Urothelium cell line (cell line): ENCODE measurements around the gene SLC25A18.
"Not testable (repeated sequence)": the region's sequence is repeated elsewhere in the genome, so short reads cannot be mapped to it uniquely, and the experiment has no call there.

Experiments
- DNase-seq: peaks from one replicate; pipeline ENCODE4 v3.0.0; 2011; ENCODE audit warnings: low spot score, mixed read lengths
- FAIRE-seq: peaks from 2 replicates; lab custom pipeline; 2011; peaks lifted over from hg19 to GRCh38; lab: Jason Lieb, UNC

Gene SLC25A18

GRCh38 chr22:17603668-17604067, 40.4 kb downstream of the SLC25A18 start:
- no peak for DNase-seq
- FAIRE-seq = no peak

- DNase-seq = no peak
- FAIRE-seq = no peak
Observed at GRCh38 chr22:17606496-17606895, 43.2 kb downstream of the SLC25A18 start.

DNA sequence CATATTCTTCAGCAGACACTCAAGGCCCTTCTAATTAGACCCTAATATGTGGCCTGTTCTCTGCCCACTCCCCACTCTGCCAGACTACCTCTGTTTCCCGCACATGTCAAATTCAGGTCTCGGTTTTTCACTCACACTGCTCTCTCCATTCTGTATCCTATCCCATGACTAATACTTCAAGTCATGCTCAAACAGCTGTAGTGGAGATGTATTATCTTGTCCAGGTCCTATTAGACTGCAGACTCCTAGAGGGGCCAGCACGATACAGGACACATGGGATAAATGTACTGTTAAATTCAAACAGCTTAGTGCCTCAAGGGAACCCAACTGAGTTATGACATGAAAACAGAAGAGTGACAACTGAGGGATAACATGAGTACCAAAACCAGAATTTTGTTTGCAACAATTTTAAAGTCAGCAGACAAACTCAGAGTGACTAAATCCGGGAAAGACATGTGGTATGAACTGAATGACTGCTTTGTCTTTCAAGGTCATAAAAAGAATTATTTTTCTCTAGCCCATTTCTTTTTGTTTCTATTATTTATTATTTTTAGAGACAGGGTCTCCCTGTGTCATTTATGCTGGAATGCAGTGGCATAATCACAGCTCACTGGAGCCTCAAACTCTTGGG, 44.7 kb downstream of the SLC25A18 start:
- DNase-seq (no peak), FAIRE-seq (no peak)

DNA sequence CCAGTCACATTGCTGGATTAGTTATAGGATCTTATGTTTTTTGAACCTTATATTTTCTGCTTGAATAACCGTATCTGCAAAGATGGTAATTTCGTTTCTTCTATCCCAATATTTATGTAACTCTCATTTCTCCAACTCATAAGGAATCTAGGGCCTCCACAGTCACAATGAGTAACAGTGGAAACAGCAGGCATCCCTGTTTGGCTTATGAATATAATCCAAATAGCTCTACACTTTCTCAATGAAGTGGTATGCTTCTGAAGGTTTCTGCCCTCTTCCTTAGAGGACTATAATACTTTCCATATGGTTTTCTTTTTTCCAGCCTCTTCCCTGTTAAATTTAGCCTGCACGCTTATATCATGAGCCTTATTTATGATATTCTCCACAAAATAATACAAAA, 48.8 kb downstream of the SLC25A18 start:
- DNase-seq = no peak
- FAIRE-seq = no peak

DNA sequence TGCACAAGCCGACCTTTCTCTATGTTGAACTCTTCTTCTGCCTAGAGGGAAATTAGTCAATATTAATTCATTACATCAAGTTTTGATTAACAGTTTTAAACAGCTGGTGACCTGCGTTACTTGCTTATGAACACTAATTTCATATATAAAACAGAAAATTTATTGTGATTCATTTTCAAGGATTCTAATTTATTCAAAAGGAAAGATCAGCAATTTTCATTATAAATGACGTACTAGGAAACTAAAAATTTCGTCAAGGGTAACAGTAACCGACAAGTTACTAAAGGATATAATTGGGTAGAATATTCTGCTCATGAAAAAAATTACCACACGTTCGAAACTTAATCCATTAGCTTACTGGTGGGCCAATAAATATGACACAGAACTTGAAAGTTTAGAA, 50.0 kb downstream of the SLC25A18 start:
- DNase-seq (no peak), FAIRE-seq (no peak)

GRCh38 chr22:17627961-17628405, 64.7 kb downstream of the SLC25A18 start:
- DNase-seq (no peak), FAIRE-seq (no peak)

- FAIRE-seq (no peak), DNase-seq (peak; percentile 95)
Observed at GRCh38 chr22:17628406-17629172, 65.3 kb downstream of the SLC25A18 start, which contains the start of gene ATP6V1E1. Gene ATP6V1E1 (minus strand): TSS chr22:17628749. CDS start chr22:17628635, 114 bp downstream.

DNA sequence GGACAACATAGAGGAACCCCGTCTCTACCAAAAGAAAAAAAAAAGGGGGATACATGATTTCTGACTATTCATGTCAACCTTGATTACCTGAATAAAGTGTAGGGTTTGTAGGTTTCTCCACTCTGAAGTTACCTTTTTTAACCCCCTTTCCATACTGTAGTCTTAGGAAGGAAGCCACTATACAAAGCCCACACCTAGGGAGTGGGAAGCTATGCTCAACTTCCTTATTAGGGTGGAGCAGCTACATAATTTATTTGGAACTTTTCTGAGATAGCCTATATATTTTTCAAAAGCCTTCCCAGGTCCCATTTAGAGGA, 65.8 kb downstream of the SLC25A18 start:
- DNase-seq (no peak), FAIRE-seq (no peak)

DNA sequence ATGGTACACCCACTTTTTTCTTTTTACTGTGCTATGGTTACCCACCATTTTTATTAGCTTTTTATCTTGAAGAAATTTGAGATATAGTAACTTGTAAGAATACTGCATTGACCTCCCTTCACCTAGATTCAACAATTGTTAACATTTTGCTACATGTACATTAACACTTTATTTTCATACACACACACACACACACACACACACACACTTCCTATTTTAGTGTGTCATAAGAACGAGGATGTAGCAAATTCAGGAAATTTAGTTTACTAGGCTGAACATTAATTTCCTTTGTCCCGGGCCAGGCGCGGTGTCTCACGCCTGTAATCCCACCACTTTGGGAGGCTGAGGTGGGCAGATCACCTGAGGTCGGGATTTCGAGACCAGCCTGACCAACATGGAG, 66.3 kb downstream of the SLC25A18 start:
- DNase-seq (no peak), FAIRE-seq (no peak)

GRCh38 chr22:17631076-17631565, 67.8 kb downstream of the SLC25A18 start:
- no peak for FAIRE-seq
- DNase-seq = no peak

- FAIRE-seq = no peak
- DNase-seq = peak; percentile 69
Observed at GRCh38 chr22:17633217-17633997, 70.1 kb downstream of the SLC25A18 start.

- FAIRE-seq (no peak), DNase-seq (no peak)
Observed at GRCh38 chr22:17633998-17634323, 70.7 kb downstream of the SLC25A18 start.

- DNase-seq (no peak), FAIRE-seq (no peak)
Observed at GRCh38 chr22:17634696-17635095, 71.4 kb downstream of the SLC25A18 start.

DNA sequence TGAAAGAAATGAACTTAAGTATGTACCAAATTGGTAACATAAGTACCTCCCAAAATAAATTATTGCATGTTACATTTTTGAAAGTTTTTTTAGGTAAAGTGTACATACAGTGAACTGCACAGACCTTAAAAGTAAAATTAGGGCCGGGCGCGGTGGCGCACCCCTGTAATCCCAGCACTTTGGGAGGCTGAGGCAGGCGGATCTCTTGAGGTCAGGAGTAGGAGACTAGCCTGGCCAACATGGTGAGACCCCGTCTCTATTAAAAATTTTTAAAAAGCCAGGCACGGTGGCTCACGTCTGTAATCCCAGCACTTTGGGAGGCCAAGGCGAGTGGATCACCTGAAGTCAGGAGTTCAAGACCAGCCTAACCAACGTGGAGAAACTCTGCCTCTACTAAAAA, 73.6 kb downstream of the SLC25A18 start:
- not testable (repeated sequence) for DNase-seq, FAIRE-seq

DNA sequence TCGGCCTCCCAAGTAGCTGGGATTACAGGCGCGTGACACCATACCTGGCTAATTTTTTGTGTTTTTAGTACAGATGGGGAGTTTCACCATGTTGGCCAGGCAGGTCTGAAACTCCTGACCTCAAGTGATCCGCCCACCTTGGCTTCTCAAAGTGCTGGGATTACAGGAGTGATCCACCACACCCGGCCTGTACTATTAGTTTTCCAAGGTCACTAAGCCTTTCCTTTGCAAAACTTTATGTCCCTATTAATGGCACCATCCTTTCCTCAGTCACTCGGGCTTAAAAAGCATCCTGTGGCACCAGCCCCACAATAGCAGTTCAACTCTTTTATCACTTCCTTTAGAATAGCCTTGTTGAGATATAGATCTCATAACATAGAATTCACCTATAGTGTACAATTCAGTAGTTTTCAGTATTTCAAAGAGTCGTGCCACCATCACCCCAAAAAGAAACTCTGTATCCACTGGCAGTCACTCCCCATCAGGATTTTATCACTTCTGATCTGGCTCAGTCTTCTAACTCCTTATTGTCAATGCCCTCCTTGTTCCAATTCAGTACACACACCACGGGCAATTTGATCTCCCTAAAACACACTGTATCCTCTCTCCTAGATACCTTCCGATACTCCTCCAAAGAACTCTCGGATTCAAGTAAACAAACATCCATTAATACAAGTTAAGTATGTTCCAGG, 74.3 kb downstream of the SLC25A18 start:
- FAIRE-seq (no peak), DNase-seq (no peak)

DNA sequence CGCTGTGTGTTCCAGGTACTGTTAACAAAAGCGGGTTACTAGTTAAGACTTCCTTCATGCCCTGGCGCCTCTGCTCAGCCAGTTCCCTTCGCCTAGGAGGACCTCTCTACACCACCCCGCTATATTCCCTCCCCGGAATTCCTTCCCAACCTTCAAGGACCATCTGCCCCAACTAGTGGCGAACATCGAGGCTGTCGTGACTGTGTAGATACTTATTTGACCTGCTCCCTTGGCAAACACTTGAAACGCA, 74.8 kb downstream of the SLC25A18 start:
- DNase-seq = peak; percentile 36
- no peak for FAIRE-seq

DNA sequence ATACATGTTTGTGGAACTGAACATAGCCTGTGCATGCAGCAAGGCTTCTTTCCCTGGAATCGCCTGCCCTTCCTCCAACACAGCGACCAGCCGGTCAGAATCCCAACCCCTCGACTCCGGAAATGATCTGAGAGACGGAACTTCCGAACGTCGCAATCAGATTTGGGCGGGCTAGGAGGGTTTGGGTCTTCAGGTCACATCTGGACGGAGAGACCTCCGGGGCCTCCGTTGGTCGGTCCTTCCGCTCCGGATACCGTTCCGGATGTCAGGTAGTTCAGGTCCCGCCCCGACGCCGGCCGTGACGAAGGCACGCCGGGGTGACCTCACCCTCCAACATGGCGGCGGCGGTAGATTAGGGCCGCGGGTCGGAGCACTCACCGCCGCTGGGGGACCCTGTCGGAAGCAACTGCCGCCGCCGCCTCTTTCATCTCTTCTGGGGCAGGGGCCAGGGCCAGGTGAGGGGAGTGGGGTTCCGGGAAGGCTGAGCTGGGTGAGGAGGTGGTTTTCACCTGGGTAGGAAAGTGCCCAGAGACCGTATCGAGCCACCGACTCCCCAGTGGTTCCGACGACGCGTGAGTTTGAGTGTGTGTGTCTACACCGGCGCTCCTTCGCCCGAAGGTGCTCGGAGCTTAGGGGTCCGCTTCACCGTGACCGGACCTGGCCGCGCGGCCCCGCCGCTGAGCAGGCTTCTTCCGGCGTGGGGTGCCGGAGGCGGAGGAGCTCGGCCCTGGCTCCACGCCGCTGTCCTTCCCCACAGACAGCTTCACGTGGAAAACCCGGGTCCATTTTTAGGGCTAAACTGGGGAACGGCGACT, 75.3 kb downstream of the SLC25A18 start, which contains the start of gene BCL2L13:
TSS of gene BCL2L13 (plus strand) at position 326 of the 815 bp plus-strand sequence. CDS start 16,955 bp downstream, outside the sequence.
- DNase-seq = peak; percentile 89
- FAIRE-seq = no peak

DNA sequence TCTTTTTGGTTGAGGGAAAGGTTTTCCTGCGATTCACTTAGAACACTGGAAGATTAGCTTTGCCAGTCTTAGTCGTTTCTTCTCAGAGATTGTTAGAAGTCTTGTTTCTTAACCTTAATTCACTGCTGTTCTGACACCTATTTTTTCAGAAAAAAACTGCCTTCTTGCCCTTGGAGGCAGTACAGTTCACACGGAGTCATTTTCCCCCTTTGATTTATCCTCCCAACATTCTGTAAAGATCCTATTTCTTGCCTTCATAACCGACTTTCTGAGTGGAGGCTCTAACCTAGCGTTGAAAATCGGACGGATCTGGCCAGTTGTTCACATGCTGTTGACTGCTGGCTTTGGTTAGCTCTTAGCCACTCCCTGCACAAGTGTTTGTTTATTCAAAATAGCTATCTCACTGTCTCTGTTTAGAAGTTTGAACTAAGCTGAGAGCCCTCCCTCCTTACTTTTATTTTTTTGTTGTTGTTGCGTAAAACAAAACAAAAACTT, 76.0 kb downstream of the SLC25A18 start:
- DNase-seq = peak; percentile 17
- FAIRE-seq = no peak
